GM23338 (cell line): ENCODE results near the gene POU4F3. TPM values are rescaled to one million over a fixed set of nuclear protein-coding genes. Genes with fewer than 3 reads are reported as not detected.

Source experiments
- ATAC-seq: fragments of 200-7000 bp; cut with Tn5 transposase; 3 replicates; pipeline ENCODE4 v1.9.1; 2020
- DNase-seq: peaks from one replicate; pipeline ENCODE4 v3.0.0-alpha.2; 2015; ENCODE audit warnings: low spot score
- H2AFZ ChIP-seq: fragments of 200-600 bp; sonication (generic); 2 replicates; pipeline ENCODE4 v1.8.0; 2016; ENCODE audit warnings: antibody characterized with exemption, mild to moderate bottlenecking, moderate library complexity
- H3F3A ChIP-seq: fragments of 200-600 bp; sonication (generic); replicated peaks from 2 replicates; pipeline ENCODE4 v1.8.0; 2017; ENCODE audit warnings: antibody characterized with exemption, mixed run types, low read depth
- H3K27ac ChIP-seq: fragments of 200-600 bp; sonication (generic); 2 replicates; pipeline ENCODE4 v1.6.1; 2016; ENCODE audit warnings: low read depth
- H3K27me3 ChIP-seq: fragments of 200-600 bp; sonication (generic); 2 replicates; pipeline ENCODE4 v1.8.0; 2016; ENCODE audit warnings: mild to moderate bottlenecking, mixed run types, moderate library complexity; ENCODE audit not compliant: insufficient read depth
- H3K36me3 ChIP-seq: fragments of 200-600 bp; sonication (generic); 2 replicates; pipeline ENCODE4 v1.8.0; 2016; ENCODE audit warnings: mild to moderate bottlenecking; ENCODE audit not compliant: insufficient read depth
- H3K4me1 ChIP-seq: fragments of 200-600 bp; sonication (generic); 2 replicates; pipeline ENCODE4 v1.8.0; 2016; ENCODE audit warnings: mild to moderate bottlenecking, moderate library complexity; ENCODE audit not compliant: insufficient read depth
- H3K4me2 ChIP-seq: fragments of 200-600 bp; sonication (generic); 2 replicates; pipeline ENCODE4 v1.7.1; 2017; ENCODE audit warnings: mixed run types
- H3K4me3 ChIP-seq: fragments of 200-600 bp; sonication (generic); 2 replicates; pipeline ENCODE4 v1.6.1; 2016; ENCODE audit warnings: mixed run types
- H3K79me2 ChIP-seq: fragments of 200-600 bp; sonication (generic); replicated peaks from 2 replicates; pipeline ENCODE4 v1.8.0; 2017; ENCODE audit warnings: mild to moderate bottlenecking; ENCODE audit not compliant: insufficient read depth
- H3K9me2 ChIP-seq: fragments of 200-600 bp; sonication (generic); 2 replicates; pipeline ENCODE4 v1.8.0; 2017; ENCODE audit not compliant: insufficient read depth
- H4K20me1 ChIP-seq: fragments of 200-600 bp; sonication (generic); replicated peaks from 2 replicates; pipeline ENCODE4 v1.8.0; 2017; ENCODE audit warnings: mild to moderate bottlenecking; ENCODE audit not compliant: insufficient read depth
- H3K27ac Mint-ChIP-seq: 2 replicates; pipeline ENCODE4 v1.8.0; 2020; ENCODE audit warnings: inconsistent platforms, mild to moderate bottlenecking, moderate library complexity, mixed read lengths
- H3K27me3 Mint-ChIP-seq: 3 replicates; pipeline ENCODE4 v1.8.0; 2022; ENCODE audit warnings: low read depth, mild to moderate bottlenecking, moderate library complexity, mixed read lengths, inconsistent platforms; ENCODE audit not compliant: insufficient read depth, poor library complexity
- H3K36me3 Mint-ChIP-seq: 3 replicates; pipeline ENCODE4 v1.8.0; 2021; ENCODE audit warnings: low read depth, mild to moderate bottlenecking, inconsistent platforms, moderate library complexity, mixed read lengths
- H3K4me1 Mint-ChIP-seq: 3 replicates; pipeline ENCODE4 v1.8.0; 2020; ENCODE audit warnings: mild to moderate bottlenecking, inconsistent platforms, mixed read lengths
- H3K4me3 Mint-ChIP-seq: 3 replicates; pipeline ENCODE4 v1.8.0; 2021; ENCODE audit warnings: moderate library complexity, mild to moderate bottlenecking, inconsistent platforms, mixed read lengths
- H3K9me3 Mint-ChIP-seq: 3 replicates; pipeline ENCODE4 v1.8.0; 2020; ENCODE audit warnings: moderate library complexity, mild to moderate bottlenecking, inconsistent platforms, mixed read lengths
- CTCF ChIP-seq, 2 experiments: fragments of 200-600 bp in 1 of 2; sonication (generic) in 1 of 2; conservative IDR thresholded peaks; 2 replicates each; pipeline versions ENCODE4 v1.5.1 to v1.6.1; 2016 to 2017; ENCODE audit warnings: antibody characterized with exemption in 2 of 2, low read depth in 2 of 2, mild to moderate bottlenecking in 2 of 2, moderate library complexity in 1 of 2
- ETS1 ChIP-seq: IDR thresholded peaks from 2 replicates; pipeline ENCODE4 v1.6.1; 2016; ENCODE audit warnings: antibody characterized with exemption
- EZH2 ChIP-seq: fragments of 200-600 bp; sonication (generic); IDR thresholded peaks from one replicate; pipeline ENCODE4 v1.8.0; 2017; ENCODE audit warnings: antibody characterized with exemption, mild to moderate bottlenecking, low read depth; ENCODE audit not compliant: unreplicated experiment
- JUNB ChIP-seq: IDR thresholded peaks from one replicate; pipeline ENCODE4 v1.6.1; 2016; ENCODE audit warnings: antibody characterized with exemption; ENCODE audit not compliant: unreplicated experiment
- REST ChIP-seq: IDR thresholded peaks from one replicate; pipeline ENCODE4 v1.6.1; 2018; ENCODE audit warnings: antibody characterized with exemption; ENCODE audit not compliant: unreplicated experiment
- ZNF114 ChIP-seq: fragments of 250-450 bp; sonication (Bioruptor Pico); IDR thresholded peaks from 2 replicates; pipeline ENCODE4 v1.5.0; 2020; ENCODE audit warnings: mild to moderate bottlenecking, moderate library complexity
- polyA plus RNA-seq: library from polyadenylated mRNA; unstranded; fragments of >200 nt; fragmentation: Nextera tagmentation; extraction: Ambion mirVana; gene quantifications from 2 replicates; pipeline ENCODE4 v1.2.1, GENCODE V29; 2016
- total RNA-seq: library from RNA; depleted of rRNA; stranded (reverse); fragments of >200 nt; shearing (Covaris generic); gene quantifications from 2 replicates; pipeline ENCODE4 v1.2.3, GENCODE V29; 2014

Gene POU4F3
- total and polyA plus RNA-seq, 2 experiments from 2014 or later: 0.49 TPM; not detected in 1

- TF ChIP-seq CTCF (conservative IDR thresholded peaks at IDR 0.05; ENCODE audit: low read depth in 2 of 2) (no peak), REST (no peak), ZNF114 (CRISPR knock-in tag) (no peak)
These were observed 25.6 kb upstream of the POU4F3 start (continued) for GRCh38 chr5:146313027-146313426.

GRCh38 chr5:146321571-146321970 is 17.1 kb upstream of the POU4F3 start:
- H3K9me3 Mint-ChIP-seq: peaks cover 4% of the 10 kb centered on the region; the same call in 2 of the 3 replicates
- no peaks in the 10 kb centered on the region for H3K27me3 Mint-ChIP-seq
- no peaks in the 10 kb centered on the region for H3K27me3 ChIP-seq
- no peaks in the 10 kb centered on the region for H4K20me1 ChIP-seq
- H3K27ac Mint-ChIP-seq: no peak overlapping the region
- no peaks in the 10 kb centered on the region for H3K9me2 ChIP-seq
- H3K4me3 Mint-ChIP-seq: no peak overlapping the region
- TF ChIP-seq ETS1: no peak
- no peak for TF ChIP-seq ZNF114 (CRISPR knock-in tag)
- no peak for TF ChIP-seq REST
- TF ChIP-seq EZH2: no peak
- no peak for TF ChIP-seq JUNB
- H2AFZ ChIP-seq: no peak overlapping the region
- H3F3A ChIP-seq: no peaks in the 10 kb centered on the region
- no peaks in the 10 kb centered on the region for H3K79me2 ChIP-seq
- H3K36me3 ChIP-seq: no peaks in the 10 kb centered on the region
- H3K4me1 ChIP-seq: no peaks in the 10 kb centered on the region
- no peak overlapping the region for H3K4me3 ChIP-seq
- no peak overlapping the region for H3K4me2 ChIP-seq
- ATAC-seq (no peak), DNase-seq (no peak)
- no peaks in the 10 kb centered on the region for H3K36me3 Mint-ChIP-seq
- H3K4me1 Mint-ChIP-seq: no peaks in the 10 kb centered on the region
- no peak overlapping the region for H3K27ac ChIP-seq
